Keratinocyte (primary cell): ENCODE results near the gene C4orf50. TPM values are rescaled to one million over a fixed set of nuclear protein-coding genes. Genes with fewer than 3 reads are reported as not detected.
"Not testable (repeated sequence)": the region's sequence is repeated elsewhere in the genome, so short reads cannot be mapped to it uniquely, and the experiment has no call there.

ENCODE experiments used
- DNase-seq: peaks from one replicate; pipeline ENCODE4 v3.0.0-alpha.2; 2011; ENCODE audit warnings: low read depth, missing footprints, low spot score
- FAIRE-seq: peaks from 2 replicates; lab custom pipeline; 2011; peaks lifted over from hg19 to GRCh38; lab: Jason Lieb, UNC
- H2AFZ ChIP-seq: 2 replicates; pipeline ENCODE4 v1.6.0; 2012; ENCODE audit warnings: low read length, control low read depth, inconsistent platforms; ENCODE audit not compliant: control insufficient read depth
- H3K27ac ChIP-seq: 2 replicates; pipeline ENCODE4 v1.5.1; 2011; ENCODE audit warnings: low read length; ENCODE audit not compliant: control insufficient read depth, insufficient read depth
- H3K27me3 ChIP-seq: 3 replicates; pipeline ENCODE4 v1.6.0; 2011; ENCODE audit warnings: low read length; ENCODE audit not compliant: control insufficient read depth, insufficient read depth; ENCODE audit errors: extremely low read depth
- H3K36me3 ChIP-seq, 2 experiments: 2 replicates in 1 of 2; 3 replicates in 1 of 2; pipeline ENCODE4 v1.5.1; 2011; ENCODE audit warnings: low read length in 2 of 2, mild to moderate bottlenecking in 1 of 2; ENCODE audit not compliant: control insufficient read depth in 2 of 2, insufficient read depth in 2 of 2; ENCODE audit errors: extremely low read depth in 1 of 2
- H3K4me1 ChIP-seq: 3 replicates; pipeline ENCODE4 v1.5.1; 2011; ENCODE audit warnings: low read length; ENCODE audit not compliant: control insufficient read depth, insufficient read depth; ENCODE audit errors: extremely low read depth
- H3K4me2 ChIP-seq: 3 replicates; pipeline ENCODE4 v1.6.0; 2011; ENCODE audit warnings: low read depth, low read length; ENCODE audit not compliant: control insufficient read depth, insufficient read depth; ENCODE audit errors: extremely low read depth
- H3K4me3 ChIP-seq, 3 experiments: fragments of 200-600 bp in 1 of 3; sonication (generic) in 1 of 3; 2 replicates in 2 of 3; 3 replicates in 1 of 3; pipeline ENCODE4 v1.5.1; 2011 to 2016; ENCODE audit warnings: low read length in 3 of 3, mild to moderate bottlenecking in 3 of 3, control low read depth in 2 of 3, inconsistent platforms in 1 of 3, low read depth in 1 of 3, mixed read lengths in 1 of 3, mixed run types in 1 of 3, moderate library complexity in 1 of 3; ENCODE audit not compliant: control insufficient read depth in 2 of 3, insufficient read depth in 2 of 3; ENCODE audit errors: extremely low read depth in 1 of 3
- H3K79me2 ChIP-seq: 2 replicates; pipeline ENCODE4 v1.6.0; 2012; ENCODE audit warnings: low read length; ENCODE audit not compliant: control insufficient read depth, insufficient read depth
- H3K9ac ChIP-seq: 3 replicates; pipeline ENCODE4 v1.6.0; 2011; ENCODE audit warnings: low read length; ENCODE audit not compliant: control insufficient read depth, insufficient read depth; ENCODE audit errors: extremely low read depth
- H3K9me1 ChIP-seq: 3 replicates; pipeline ENCODE4 v1.6.0; 2011; ENCODE audit warnings: low read length; ENCODE audit not compliant: control insufficient read depth, insufficient read depth; ENCODE audit errors: extremely low read depth
- H3K9me3 ChIP-seq: 2 replicates; pipeline ENCODE4 v1.5.1; 2012; ENCODE audit warnings: low read depth, low read length; ENCODE audit not compliant: control insufficient read depth
- H4K20me1 ChIP-seq: 3 replicates; pipeline ENCODE4 v1.6.0; 2011; ENCODE audit warnings: low read length; ENCODE audit not compliant: control insufficient read depth, insufficient read depth; ENCODE audit errors: extremely low read depth
- CTCF ChIP-seq, 3 experiments: IDR thresholded peaks in 1 of 3; conservative IDR thresholded peaks in 1 of 3; optimal IDR thresholded peaks in 1 of 3; 2 replicates in 2 of 3; 3 replicates in 1 of 3; pipeline versions ENCODE3 to v1.5.1; 2011; ENCODE audit warnings: low read length in 3 of 3, mild to moderate bottlenecking in 3 of 3, moderate library complexity in 2 of 3, control low read depth in 1 of 3, inconsistent platforms in 1 of 3; ENCODE audit not compliant: insufficient read depth in 2 of 3; ENCODE audit errors: extremely low read depth in 1 of 3
- EZH2 ChIP-seq: IDR thresholded peaks from one replicate; pipeline ENCODE4 v1.6.1; 2012; ENCODE audit warnings: inconsistent platforms, mild to moderate bottlenecking, low read length, moderate library complexity
- dilution Hi-C: fragments of 300-500 bp; cut with MboI; formaldehyde crosslinking; loops from one replicate; pipeline ENCODE4 v1.7.0; 2020; ENCODE audit warnings: low sequenced_read_pairs; ENCODE audit not compliant: extremely low pct_ligation_motif_present
- polyA plus RNA-seq, 5 experiments: library from polyadenylated mRNA; depleted of rRNA in 3 of 5; stranded (reverse) in 3 of 5; stranded (forward) in 1 of 5; unstranded in 1 of 5; fragments of >200 nt; gene quantifications; 1 replicate in 1 of 5; 2 replicates in 3 of 5; 3 replicates in 1 of 5; pipeline versions ENCODE4 v1.2.1 to v1.2.3, GENCODE V29; 2011 to 2012; ENCODE audit warnings: missing spikeins in 2 of 5, low read depth in 1 of 5, low replicate concordance in 1 of 5

Gene C4orf50
- polyA plus RNA-seq, 1 donor (not counting 4 experiments of a cell fraction or from before 2014, with no cell fraction given): not detected

GRCh38 chr4:5858020-5858769 lies 160.0 kb downstream of the C4orf50 start:
- H3K9me3 ChIP-seq: no peaks in the 10 kb centered on the region
- H3K4me2 ChIP-seq: no peak overlapping the region
- no peak overlapping the region for H3K9ac ChIP-seq
- dilution Hi-C loops: no loop called here
- FAIRE-seq: no peak
- peaks cover 2% of the 10 kb centered on the region for H3K4me1 ChIP-seq
- no peaks in the 10 kb centered on the region for H3K27me3 ChIP-seq
- H2AFZ ChIP-seq: no peak overlapping the region
- no peak for DNase-seq
- no peaks in the 10 kb centered on the region for H3K36me3 ChIP-seq
- no peak overlapping the region for H3K27ac ChIP-seq
- TF ChIP-seq EZH2: no peak
- TF ChIP-seq CTCF (optimal IDR thresholded peaks at IDR 0.05 in 1 of 3, IDR thresholded peaks at IDR 0.05 in 1 of 3, conservative IDR thresholded peaks at IDR 0.05 in 1 of 3; ENCODE audit: extremely low read depth in 1 of 3, insufficient read depth in 2 of 3, low read length in 3 of 3): no peak
- H3K4me3 ChIP-seq: no peak overlapping the region
- H3K79me2 ChIP-seq: no peaks in the 10 kb centered on the region
- no peaks in the 10 kb centered on the region for H3K9me1 ChIP-seq
- no peaks in the 10 kb centered on the region for H4K20me1 ChIP-seq

- no peaks in the 10 kb centered on the region for H3K79me2 ChIP-seq
- DNase-seq (no peak), FAIRE-seq (no peak)
- no peaks in the 10 kb centered on the region for H3K9me1 ChIP-seq
- H3K9me3 ChIP-seq: no peaks in the 10 kb centered on the region
- H3K27me3 ChIP-seq: peaks cover 3% of the 10 kb centered on the region
- no peak overlapping the region for H3K4me3 ChIP-seq
- no peaks in the 10 kb centered on the region for H3K4me1 ChIP-seq
- H3K36me3 ChIP-seq: no peaks in the 10 kb centered on the region
- H2AFZ ChIP-seq: no peak overlapping the region
- H3K9ac ChIP-seq: no peak overlapping the region
- H3K4me2 ChIP-seq: no peak overlapping the region
- no peak for TF ChIP-seq EZH2
- TF ChIP-seq CTCF (optimal IDR thresholded peaks at IDR 0.05 in 1 of 3, IDR thresholded peaks at IDR 0.05 in 1 of 3, conservative IDR thresholded peaks at IDR 0.05 in 1 of 3; ENCODE audit: extremely low read depth in 1 of 3, insufficient read depth in 2 of 3, low read length in 3 of 3): no peak
- H3K27ac ChIP-seq: no peak overlapping the region
- no peaks in the 10 kb centered on the region for H4K20me1 ChIP-seq
- dilution Hi-C loops: no loop called here
These were observed 161.0 kb downstream of the C4orf50 start for GRCh38 chr4:5857199-5857598.

- H3K27me3 ChIP-seq, H3K9ac ChIP-seq, FAIRE-seq, H3K4me3 ChIP-seq, H3K4me1 ChIP-seq, DNase-seq, H3K9me3 ChIP-seq, H3K27ac ChIP-seq, H3K4me2 ChIP-seq, H2AFZ ChIP-seq, H3K36me3 ChIP-seq, H3K9me1 ChIP-seq, H3K79me2 ChIP-seq, H4K20me1 ChIP-seq, dilution Hi-C loops: not testable (repeated sequence)
These were observed 161.9 kb downstream of the C4orf50 start for GRCh38 chr4:5856362-5856761.
